HT-29 (cell line): ENCODE results near the gene CBARP. TPM values are rescaled to one million over a fixed set of nuclear protein-coding genes. Genes with fewer than 3 reads are reported as not detected.
"Not testable (repeated sequence)": the region's sequence is repeated elsewhere in the genome, so short reads cannot be mapped to it uniquely, and the experiment has no call there.

Source experiments
- DNase-seq: peaks from one replicate; pipeline ENCODE4 v3.0.0-alpha.2; 2015; ENCODE audit warnings: low spot score
- total RNA-seq: library from RNA; depleted of rRNA; stranded (reverse); fragments of >200 nt; shearing (Covaris generic); gene quantifications from 2 replicates; pipeline ENCODE4 v1.2.3, GENCODE V29; 2014; rRNA removed

The CBARP gene
- total RNA-seq, 1 experiment from 2014 or later = 3.9 TPM

DNA sequence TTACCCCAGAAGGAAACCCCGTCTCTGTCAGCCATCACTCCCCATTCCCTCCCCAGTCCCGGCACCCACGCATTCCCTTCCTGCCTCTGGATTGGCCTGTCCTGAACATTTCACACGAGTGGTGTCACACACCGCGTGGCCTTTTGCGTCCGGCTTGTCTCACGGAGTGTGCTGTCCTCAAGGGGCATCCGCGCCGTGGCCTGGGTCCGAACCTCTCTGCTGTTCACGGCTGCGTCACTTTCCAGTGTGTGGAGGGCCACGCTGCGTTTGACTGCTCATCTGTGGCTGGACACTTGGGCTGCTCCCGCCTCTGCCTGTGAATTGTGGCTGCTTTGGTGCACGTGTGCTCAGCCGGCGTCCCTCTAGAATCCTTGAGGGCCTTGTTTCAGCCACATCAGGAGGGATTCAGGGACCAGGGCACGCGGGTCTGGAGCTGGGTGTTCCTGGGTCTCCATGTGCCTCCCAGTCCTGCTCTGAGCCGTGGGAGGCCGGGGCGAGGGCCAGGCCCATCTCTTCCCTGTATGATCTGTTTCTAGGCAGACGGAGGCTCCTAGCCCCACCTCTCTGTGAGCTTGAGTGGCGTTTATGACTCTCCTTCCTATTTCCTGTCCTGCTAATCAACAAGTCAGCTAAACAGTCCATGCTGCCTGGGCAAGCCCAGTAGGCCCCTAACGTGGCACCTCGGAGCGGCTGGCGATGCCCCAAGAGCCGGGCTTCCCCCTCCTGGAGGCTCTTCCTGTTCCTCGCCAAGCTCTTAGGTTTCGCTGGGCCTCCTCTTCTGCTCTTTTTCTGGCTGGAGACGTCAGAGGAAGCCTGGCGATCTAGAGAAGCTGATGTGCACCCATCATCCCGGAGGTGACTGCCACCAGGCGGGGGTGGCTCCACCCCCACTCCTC is 24.2 kb downstream of the CBARP start:
- no peak for DNase-seq

DNA sequence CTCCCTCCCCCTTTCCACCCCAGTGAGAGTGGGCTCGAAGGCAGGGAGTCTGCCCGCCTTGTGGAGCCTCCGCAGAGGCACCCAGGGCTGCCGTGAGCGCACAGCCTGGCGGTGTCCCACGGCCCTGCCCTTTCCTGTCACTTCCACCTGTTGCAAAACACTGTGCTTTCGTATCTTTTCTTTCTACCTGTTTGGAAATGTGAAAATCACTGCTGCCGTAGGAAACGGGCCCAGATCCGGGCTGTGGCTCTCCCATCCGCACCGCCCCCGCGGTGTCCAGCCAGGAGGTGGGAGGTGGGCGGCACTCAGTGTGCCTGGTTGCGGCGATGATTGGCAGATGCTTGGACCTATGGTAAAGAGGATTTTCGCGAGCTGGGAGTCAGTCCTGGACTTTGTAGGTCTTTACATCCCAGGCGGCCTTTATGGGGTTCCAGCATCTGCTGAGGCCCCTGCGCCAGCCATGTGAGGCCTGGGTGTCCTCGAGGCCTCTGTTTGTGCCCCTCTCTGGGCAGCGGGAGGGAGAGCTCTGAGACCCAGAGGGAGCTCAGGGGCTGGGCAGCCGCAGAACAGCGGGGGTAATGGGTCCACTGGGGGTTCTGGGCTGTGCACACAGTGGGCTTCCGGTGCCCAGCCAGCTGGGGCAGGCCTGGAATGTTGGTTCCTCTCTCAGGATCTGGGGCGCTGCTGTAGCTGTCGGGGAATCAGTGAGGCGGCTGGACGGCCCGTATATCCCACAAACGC is 26.1 kb downstream of the CBARP start:
- DNase-seq = no peak

DNA sequence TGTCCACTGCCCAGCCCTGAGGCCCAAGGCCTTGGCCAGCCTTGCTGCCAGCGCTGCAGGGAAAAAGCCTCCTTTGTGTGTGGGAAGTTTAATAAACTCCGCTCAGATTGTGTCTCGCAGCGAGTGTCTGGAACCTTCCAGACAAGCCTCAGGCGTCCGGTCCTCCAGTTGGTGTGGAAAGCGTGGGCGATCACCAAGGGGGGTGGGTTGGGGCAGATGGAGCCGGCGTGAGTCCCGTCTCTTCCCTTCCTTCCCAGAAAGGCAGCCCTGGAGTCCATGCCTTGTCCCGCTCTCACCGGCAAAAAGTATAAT is 27.6 kb downstream of the CBARP start:
- no peak for DNase-seq

DNA sequence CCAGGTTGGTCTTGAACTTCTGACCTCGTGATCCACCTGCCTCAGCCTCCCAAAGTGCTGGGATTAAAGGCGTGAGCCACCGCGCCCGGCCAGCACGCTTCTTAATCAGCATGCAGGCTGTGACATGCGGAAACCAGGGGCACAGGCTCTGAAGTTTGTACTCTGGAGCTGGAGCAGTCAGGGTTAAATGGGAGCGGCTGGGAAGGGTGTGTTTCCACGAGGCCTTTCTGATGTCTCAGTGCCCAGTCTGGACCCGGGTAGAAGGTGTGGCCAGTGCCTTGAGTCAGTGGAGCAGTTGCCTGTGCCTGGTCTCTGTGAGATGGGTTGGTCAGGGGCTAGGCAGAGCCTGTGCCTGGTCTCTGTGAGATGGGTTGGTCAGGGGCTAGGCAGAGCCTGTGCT is 29.0 kb downstream of the CBARP start:
- DNase-seq = not testable (repeated sequence)

DNA sequence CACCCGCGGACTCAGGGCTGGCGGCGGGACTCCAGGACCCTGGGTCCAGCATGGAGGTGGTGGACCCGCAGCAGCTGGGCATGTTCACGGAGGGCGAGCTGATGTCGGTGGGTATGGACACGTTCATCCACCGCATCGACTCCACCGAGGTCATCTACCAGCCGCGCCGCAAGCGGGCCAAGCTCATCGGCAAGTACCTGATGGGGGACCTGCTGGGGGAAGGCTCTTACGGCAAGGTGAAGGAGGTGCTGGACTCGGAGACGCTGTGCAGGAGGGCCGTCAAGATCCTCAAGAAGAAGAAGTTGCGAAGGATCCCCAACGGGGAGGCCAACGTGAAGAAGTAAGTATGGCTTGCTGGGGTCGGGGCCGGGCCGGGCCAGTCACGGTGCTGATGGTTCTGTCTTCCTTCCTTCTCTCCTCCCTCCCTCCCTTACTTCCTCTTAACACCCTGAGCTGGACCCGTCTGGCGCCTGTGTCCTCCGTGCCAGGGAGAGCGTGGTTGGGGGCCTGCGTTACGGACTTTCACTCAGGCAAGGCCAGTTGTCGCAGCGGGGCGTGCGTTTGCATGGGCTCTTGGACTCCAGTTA is 30.8 kb downstream of the CBARP start:
- peak; percentile 47 for DNase-seq

- DNase-seq = no peak
Observed at GRCh38 chr19:1206150-1206863, 31.5 kb downstream of the CBARP start.

DNA sequence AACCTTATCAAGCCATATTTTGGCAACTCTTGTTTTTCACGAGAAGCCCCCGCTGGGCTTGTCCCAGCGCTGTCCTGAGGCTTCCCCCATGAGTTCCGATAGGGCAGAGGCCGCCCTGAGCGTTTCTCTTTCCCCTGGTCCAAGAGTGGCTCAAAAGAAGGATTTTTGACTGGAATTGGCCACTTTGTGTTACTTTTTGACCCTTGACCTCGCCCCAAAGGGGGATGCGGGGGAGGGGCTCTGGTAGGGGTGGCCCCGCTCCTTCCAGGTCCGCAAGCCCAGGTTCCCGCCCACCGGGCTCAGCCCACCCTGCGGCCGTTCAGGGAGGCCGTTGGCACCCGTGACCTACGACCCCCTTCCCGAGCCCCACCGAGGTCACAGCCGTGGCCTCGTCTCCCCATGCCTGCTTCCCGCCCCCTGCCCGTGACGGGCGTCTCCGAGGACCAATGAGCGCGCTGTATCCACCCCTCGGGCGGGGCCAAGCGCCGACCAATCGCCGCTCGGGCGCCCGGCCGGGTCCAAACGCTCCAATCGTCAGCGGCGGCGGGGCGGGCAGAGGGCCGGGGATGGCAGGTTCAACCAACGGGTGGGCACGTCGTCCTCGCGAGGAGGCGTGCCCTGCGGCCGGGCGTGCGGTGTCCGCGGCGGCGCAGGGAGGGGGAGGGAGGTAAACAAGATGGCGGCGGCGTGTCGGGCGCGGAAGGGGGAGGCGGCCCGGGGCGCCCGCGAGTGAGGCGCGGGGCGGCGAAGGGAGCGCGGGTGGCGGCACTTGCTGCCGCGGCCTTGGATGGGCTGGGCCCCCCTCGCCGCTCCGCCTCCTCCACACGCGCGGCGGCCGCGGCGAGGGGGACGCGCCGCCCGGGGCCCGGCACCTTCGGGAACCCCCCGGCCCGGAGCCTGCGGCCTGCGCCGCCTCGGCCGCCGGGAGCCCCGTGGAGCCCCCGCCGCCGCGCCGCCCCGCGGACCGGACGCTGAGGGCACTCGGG is 32.4 kb downstream of the CBARP start, which contains the start of gene STK11:
STK11 (plus strand) TSS at position 665 of the 986 bp plus-strand sequence. CDS start 1,136 bp downstream, outside the sequence.
- DNase-seq = peak; percentile 92

- DNase-seq = not testable (repeated sequence)
Observed at GRCh38 chr19:1200614-1201013, 37.2 kb downstream of the CBARP start.

- no peak for DNase-seq
Observed at GRCh38 chr19:1199531-1199930, 38.3 kb downstream of the CBARP start.

DNA sequence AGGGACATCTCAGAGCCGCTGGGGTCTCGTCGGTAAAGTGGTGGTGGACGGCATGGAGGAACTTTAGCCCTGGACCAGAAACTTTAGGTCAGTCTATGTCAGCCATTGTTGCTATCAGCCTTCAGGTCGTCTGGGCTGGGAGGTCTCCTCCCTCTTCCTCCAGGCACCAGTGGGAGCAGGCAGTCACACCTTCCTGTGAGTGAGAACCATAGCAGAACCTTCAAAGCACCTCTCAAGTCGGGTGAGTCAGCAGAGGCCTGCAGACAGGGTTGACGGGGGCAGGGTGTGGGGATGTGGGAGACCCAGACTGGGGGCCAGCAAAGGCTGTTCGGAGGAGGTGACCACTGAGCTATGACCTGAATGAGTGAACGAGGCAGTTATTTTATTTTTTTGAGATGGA is 48.4 kb downstream of the CBARP start:
- no peak for DNase-seq

GRCh38 chr19:1183543-1184172 is 54.1 kb downstream of the CBARP start:
- peak; percentile 73 for DNase-seq

- DNase-seq = no peak
Observed at GRCh38 chr19:1182727-1183126, 55.1 kb downstream of the CBARP start.

GRCh38 chr19:1182068-1182467 is 55.7 kb downstream of the CBARP start:
- DNase-seq = no peak

- peak; percentile 86 for DNase-seq
Observed at GRCh38 chr19:1181606-1182005, 56.2 kb downstream of the CBARP start.

Other genes starting within 250 kb of the CBARP start
- not detected in 2 replicates for gene GRIN3B, start 237.6 kb downstream of the CBARP start, total RNA-seq
- gene TMEM259, start 216.9 kb downstream of the CBARP start, total RNA-seq = 236 and 253 TPM in 2 replicates
- not detected in 2 replicates for gene RNU6-2, start 216.5 kb downstream of the CBARP start, total RNA-seq
- gene CNN2, start 211.4 kb downstream of the CBARP start, total RNA-seq = 265 and 298 TPM in 2 replicates
- 56.9 and 76.3 TPM in 2 replicates for gene ABCA7, start 197.9 kb downstream of the CBARP start, total RNA-seq
- 93.3 and 102 TPM in 2 replicates for gene ARHGAP45, start 170.8 kb downstream of the CBARP start, total RNA-seq
- 394 and 395 TPM in 2 replicates for gene POLR2E, start 142.6 kb downstream of the CBARP start, total RNA-seq
- gene GPX4, start 134.0 kb downstream of the CBARP start, total RNA-seq = 1,102 and 1,117 TPM in 2 replicates
- 49.6 and 50.5 TPM in 2 replicates for gene SBNO2, start 63.7 kb downstream of the CBARP start, total RNA-seq
- gene STK11, start 32.2 kb downstream of the CBARP start, total RNA-seq = 101 and 114 TPM in 2 replicates
- gene ATP5F1D, start 3.7 kb upstream of the CBARP start, total RNA-seq = 142 and 159 TPM in 2 replicates
- 32.5 and 38.6 TPM in 2 replicates for gene MIDN, start 10.6 kb upstream of the CBARP start, total RNA-seq
- 72.3 and 72.7 TPM in 2 replicates for gene CIRBP, start 31.3 kb upstream of the CBARP start, total RNA-seq
- 156 and 183 TPM in 2 replicates for gene FAM174C, start 37.5 kb upstream of the CBARP start, total RNA-seq
- 43.6 and 48.5 TPM in 2 replicates for gene EFNA2, start 47.9 kb upstream of the CBARP start, total RNA-seq
- 133 and 170 TPM in 2 replicates for gene NDUFS7, start 145.9 kb upstream of the CBARP start, total RNA-seq
- gene GAMT, start 163.5 kb upstream of the CBARP start, total RNA-seq = 0.26 and 0.97 TPM in 2 replicates
- gene DAZAP1, start 169.6 kb upstream of the CBARP start, total RNA-seq = 223 and 234 TPM in 2 replicates
- 2,135 and 2,483 TPM in 2 replicates for gene RPS15, start 200.4 kb upstream of the CBARP start, total RNA-seq
- 0.16 and 0.43 TPM in 2 replicates for gene APC2, start 212.1 kb upstream of the CBARP start, total RNA-seq
- gene C19orf25, start 241.2 kb upstream of the CBARP start, total RNA-seq = 56.0 and 72.9 TPM in 2 replicates